GM21367 (cell line): ENCODE results near the gene ZNF581.

ENCODE experiments used
- ATAC-seq: cut with Tn5 transposase; IDR thresholded peaks from one replicate; pipeline ENCODE4 v1.9.1; 2021; ENCODE audit not compliant: unreplicated experiment

The ZNF581 gene

GRCh38 chr19:55611300-55611982 lies 32.0 kb upstream of the ZNF581 start:
- no peak for ATAC-seq

GRCh38 chr19:55611983-55612645 lies 31.3 kb upstream of the ZNF581 start:
- no peak for ATAC-seq

DNA sequence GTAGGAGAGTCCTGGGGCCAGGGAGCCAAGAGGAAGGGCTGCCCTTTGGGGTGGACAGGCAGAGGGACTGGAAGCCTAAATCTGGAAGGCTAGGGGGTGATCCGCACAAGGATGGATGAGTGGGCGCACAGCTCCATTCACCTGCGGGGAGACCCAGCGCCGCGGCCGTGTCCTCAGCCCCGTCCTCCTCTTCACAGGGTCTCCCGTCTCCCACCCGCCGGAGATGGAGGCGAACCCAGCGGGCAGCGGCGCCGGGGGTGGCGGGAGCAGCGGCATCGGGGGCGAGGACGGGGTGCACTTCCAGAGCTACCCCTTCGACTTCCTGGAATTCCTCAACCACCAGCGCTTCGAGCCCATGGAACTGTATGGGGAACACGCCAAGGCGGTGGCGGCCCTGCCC lies 30.1 kb upstream of the ZNF581 start:
- ATAC-seq = no peak

DNA sequence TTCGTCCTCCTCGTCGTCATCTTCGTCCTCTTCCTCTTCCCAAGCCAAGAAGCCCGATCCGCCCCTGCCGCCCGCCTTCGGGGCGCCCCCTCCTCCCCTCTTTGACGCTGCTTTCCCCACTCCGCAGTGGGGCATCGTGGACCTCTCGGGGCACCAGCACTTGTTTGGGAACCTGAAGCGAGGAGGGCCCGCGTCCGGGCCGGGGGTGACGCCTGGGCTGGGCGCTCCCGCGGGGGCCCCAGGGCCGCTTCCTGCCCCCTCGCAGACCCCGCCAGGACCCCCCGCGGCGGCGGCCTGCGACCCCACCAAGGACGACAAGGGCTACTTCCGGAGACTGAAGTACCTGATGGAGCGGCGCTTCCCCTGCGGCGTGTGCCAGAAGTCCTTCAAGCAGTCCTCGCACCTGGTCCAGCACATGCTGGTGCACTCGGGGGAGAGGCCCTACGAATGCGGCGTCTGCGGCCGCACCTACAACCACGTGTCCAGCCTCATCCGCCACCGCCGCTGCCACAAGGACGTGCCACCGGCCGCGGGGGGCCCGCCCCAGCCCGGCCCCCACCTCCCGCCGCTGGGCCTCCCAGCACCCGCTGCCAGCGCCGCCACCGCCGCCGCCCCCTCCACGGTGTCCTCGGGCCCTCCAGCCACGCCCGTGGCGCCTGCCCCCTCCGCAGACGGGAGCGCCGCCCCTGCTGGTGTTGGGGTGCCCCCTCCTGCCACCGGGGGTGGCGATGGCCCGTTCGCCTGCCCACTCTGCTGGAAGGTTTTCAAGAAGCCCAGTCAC lies 29.3 kb upstream of the ZNF581 start:
- ATAC-seq = no peak

- no peak for ATAC-seq
Observed at GRCh38 chr19:55614711-55615542, 28.5 kb upstream of the ZNF581 start.

GRCh38 chr19:55615543-55616394 lies 27.7 kb upstream of the ZNF581 start:
- no peak for ATAC-seq

- ATAC-seq = no peak
Observed at GRCh38 chr19:55616395-55616875, 27.0 kb upstream of the ZNF581 start.

DNA sequence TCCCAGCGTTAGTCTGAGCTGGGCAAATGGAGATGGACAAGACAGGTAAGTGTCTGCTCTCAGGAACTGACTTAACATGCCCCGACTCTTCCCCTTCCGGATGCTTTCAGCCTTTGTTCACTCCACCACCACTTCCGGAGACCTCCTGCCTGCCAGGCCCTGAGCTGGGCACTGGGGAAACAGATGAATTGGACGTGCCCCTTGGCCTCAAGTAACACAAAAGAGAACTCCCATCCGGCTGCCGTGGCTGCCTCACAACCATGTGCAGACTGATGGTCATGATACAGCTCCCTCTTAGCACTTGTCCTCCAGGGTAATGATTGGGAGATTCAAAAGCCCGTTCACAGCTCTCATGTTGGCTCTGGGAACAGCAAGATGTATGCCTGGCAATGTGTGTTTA lies 26.0 kb upstream of the ZNF581 start:
- no peak for ATAC-seq

DNA sequence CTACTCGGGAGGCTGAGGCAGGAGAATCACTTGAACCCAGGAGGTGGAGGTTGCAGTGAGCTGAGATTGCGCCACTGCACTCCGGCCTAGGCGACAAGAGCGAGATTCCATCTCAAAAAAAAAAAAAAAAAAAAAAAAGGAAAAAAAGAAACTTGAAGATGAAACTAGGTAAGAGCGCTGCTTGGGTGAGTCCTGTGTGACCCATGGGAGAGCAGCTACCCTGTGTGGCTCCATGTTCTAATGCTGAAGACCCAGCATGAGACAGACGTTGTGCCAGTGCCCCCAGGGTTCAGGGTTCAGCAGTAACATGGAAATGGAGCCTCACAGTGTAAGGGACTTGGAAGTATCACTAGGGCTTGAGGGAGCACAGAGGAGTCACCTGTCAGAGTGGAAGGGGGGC lies 25.0 kb upstream of the ZNF581 start:
- no peak for ATAC-seq

DNA sequence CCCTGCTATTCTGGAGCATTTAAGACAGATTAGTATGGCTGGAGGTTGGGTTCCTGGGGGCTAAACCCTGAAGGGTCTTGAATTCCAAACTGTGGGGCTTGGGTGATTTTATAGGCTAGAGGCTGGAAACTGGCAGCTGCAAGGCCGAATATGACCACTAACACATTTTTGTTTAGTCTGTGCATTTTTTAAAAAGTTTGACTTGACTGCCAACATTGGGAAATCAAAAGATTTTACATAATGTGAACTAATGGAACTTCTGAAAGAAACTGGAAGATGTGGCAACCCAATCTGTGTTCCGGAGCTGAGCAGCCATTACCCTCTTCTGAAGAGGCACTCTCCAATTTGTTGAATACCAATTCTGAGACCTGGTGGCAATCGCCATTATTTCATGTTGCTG lies 24.2 kb upstream of the ZNF581 start:
- ATAC-seq = no peak

DNA sequence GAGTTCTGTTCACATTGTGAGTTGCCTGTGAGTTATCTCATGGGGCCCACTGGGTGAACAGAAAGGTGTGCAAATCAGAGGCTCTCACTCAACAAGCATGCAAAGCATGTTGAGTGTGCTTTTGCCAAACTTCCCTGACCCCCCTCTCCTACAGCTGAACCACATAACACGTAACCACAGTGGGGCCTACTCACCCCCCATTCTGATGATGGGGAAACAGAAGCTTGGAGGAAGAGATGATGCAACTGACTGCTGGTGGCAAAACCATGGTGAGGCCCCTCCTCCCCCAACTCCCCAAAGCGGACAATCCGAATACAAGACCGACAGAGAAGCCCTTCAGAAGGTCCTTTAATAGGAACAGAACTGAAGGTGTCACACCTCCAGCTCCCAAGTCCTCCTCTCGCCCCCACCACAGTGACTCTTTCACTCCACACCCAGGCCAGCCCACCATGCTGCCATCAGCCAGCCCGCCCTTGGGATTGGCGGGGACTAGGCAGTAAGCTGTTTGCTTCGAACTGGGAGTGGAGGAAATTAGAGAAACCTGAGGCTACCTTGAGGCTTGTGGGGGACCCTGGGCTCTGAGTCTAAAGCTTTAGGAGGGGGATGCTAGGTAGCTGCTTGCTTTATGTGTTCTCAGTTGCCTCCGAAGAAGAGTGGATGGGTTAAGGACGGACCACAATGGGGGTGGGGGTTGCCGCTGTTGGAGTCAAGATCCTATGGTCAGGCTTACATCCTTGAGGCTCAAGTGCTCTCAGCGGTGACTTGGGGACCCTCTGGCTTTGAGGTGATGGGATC lies 22.8 kb upstream of the ZNF581 start:
- ATAC-seq = no peak

GRCh38 chr19:55621205-55621672 lies 22.2 kb upstream of the ZNF581 start:
- no peak for ATAC-seq

DNA sequence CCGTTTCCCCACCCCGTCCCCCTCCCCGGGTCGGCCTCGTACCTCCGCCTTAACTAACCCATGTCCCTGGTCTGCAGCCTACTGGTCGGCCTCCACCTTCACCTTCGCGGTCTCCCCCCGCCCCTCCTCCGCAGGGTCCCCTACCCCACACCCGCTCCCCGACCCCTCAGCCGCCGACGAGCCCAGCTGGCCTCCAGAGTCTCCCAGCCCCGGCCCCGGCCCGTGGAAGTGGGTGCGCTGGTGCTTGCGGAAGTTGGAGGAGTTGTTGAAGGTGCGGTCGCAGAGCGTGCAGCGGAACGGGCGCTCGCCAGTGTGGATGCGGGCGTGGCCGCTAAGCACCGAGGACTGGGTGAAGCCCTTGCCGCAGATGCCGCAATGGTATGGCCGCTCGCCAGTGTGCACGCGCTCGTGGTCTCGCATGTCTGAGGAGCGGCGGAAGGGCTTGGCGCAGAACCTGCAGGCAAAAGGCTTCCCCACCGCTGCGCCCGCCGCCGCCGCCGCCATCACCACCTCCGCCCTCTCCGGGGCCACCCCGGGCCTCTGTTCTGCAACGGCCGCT lies 21.7 kb upstream of the ZNF581 start:
- no peak for ATAC-seq

GRCh38 chr19:55622242-55622969 lies 21.0 kb upstream of the ZNF581 start:
- no peak for ATAC-seq

- no peak for ATAC-seq
Observed at GRCh38 chr19:55623130-55623529, 20.3 kb upstream of the ZNF581 start.

- ATAC-seq = no peak
Observed at GRCh38 chr19:55623561-55623960, 19.9 kb upstream of the ZNF581 start.

GRCh38 chr19:55624109-55625003 lies 19.1 kb upstream of the ZNF581 start, which contains the start of gene ZNF784:
TSS of gene ZNF784 (minus strand) at chr19:55624566. CDS start at chr19:55624561, 5 bp downstream.
- ATAC-seq = peak; percentile 43
